HL-60 (cell line): ENCODE data around the gene RASA2.

ENCODE experiments used
- CTCF ChIP-seq: IDR thresholded peaks from one replicate; pipeline ENCODE4 v1.5.1; 2011; ENCODE audit warnings: low read length, control low read depth, inconsistent platforms; ENCODE audit not compliant: insufficient read depth
- POLR2AphosphoS5 ChIP-seq: IDR thresholded peaks from 2 replicates; pipeline ENCODE4 v1.6.1; 2012; ENCODE audit warnings: low read depth
- REST ChIP-seq: IDR thresholded peaks from 2 replicates; pipeline ENCODE4 v1.6.1; 2012; ENCODE audit warnings: low read depth; ENCODE audit not compliant: insufficient replicate concordance

GRCh38 chr3:141550926-141551665 is 64.3 kb downstream of the RASA2 start:
- TF ChIP-seq CTCF (no peak), REST (no peak), POLR2AphosphoS5 (no peak)
